OCI-LY1 (cell line): Measurements from ENCODE around the gene PCK1.

Experiments
- H2AFZ ChIP-seq: fragments of 200-600 bp; sonication (generic), shearing (Covaris generic); 2 replicates; pipeline ENCODE4 v1.6.0; 2014; ENCODE audit warnings: antibody characterized with exemption, mild to moderate bottlenecking, low read length
- H3F3A ChIP-seq: fragments of 200-600 bp; sonication (generic), shearing (Covaris generic); 2 replicates; pipeline ENCODE4 v1.6.0; 2014; ENCODE audit warnings: mild to moderate bottlenecking, antibody characterized with exemption, low read length, moderate library complexity; ENCODE audit not compliant: insufficient read depth
- H3K27ac ChIP-seq: fragments of 200-600 bp; sonication (generic); 2 replicates; pipeline ENCODE4 v1.5.1; 2014; ENCODE audit warnings: low read length, mixed run types, mild to moderate bottlenecking, low read depth; ENCODE audit not compliant: poor library complexity, severe bottlenecking
- H3K27me3 ChIP-seq: fragments of 200-600 bp; sonication (generic); 2 replicates; pipeline ENCODE4 v1.6.0; 2014; ENCODE audit warnings: antibody characterized with exemption, mild to moderate bottlenecking, low read length, moderate library complexity; ENCODE audit not compliant: insufficient read depth
- H3K36me3 ChIP-seq: fragments of 200-600 bp; sonication (generic); 2 replicates; pipeline ENCODE4 v1.6.1; 2014; ENCODE audit warnings: mild to moderate bottlenecking, antibody characterized with exemption, low read length, moderate library complexity, mixed read lengths; ENCODE audit not compliant: insufficient read depth
- H3K4me1 ChIP-seq: fragments of 200-600 bp; sonication (generic); 2 replicates; pipeline ENCODE4 v1.5.1; 2014; ENCODE audit warnings: mild to moderate bottlenecking, low read length, moderate library complexity; ENCODE audit not compliant: insufficient read depth, severe bottlenecking
- H3K4me2 ChIP-seq: fragments of 200-600 bp; sonication (generic), shearing (Covaris generic); 2 replicates; pipeline ENCODE4 v1.6.1; 2014; ENCODE audit warnings: low read length
- H3K4me3 ChIP-seq: fragments of 200-600 bp; sonication (generic); 2 replicates; pipeline ENCODE4 v1.5.1; 2014; ENCODE audit warnings: low read length, low read depth, mild to moderate bottlenecking, mixed read lengths; ENCODE audit not compliant: poor library complexity, severe bottlenecking
- H3K79me2 ChIP-seq: fragments of 200-600 bp; shearing (Covaris generic); 2 replicates; pipeline ENCODE4 v1.6.1; 2016; ENCODE audit warnings: mixed run types, low read length, mixed read lengths; ENCODE audit not compliant: insufficient read depth
- H3K9ac ChIP-seq: fragments of 200-600 bp; sonication (generic), shearing (Covaris generic); 2 replicates; pipeline ENCODE4 v1.6.1; 2014; ENCODE audit warnings: mild to moderate bottlenecking, low read length, mixed read lengths
- H3K9me2 ChIP-seq: fragments of 200-600 bp; sonication (generic), shearing (Covaris generic); 2 replicates; pipeline ENCODE4 v1.6.1; 2014; ENCODE audit warnings: low read depth, mild to moderate bottlenecking, low read length, mixed read lengths
- H3K9me3 ChIP-seq: fragments of 200-600 bp; shearing (Covaris generic); 2 replicates; pipeline ENCODE4 v1.6.1; 2014; ENCODE audit warnings: low read length, mixed read lengths
- H4K20me1 ChIP-seq: fragments of 200-600 bp; sonication (generic), shearing (Covaris generic); 2 replicates; pipeline ENCODE4 v1.6.0; 2016; ENCODE audit warnings: mild to moderate bottlenecking, low read length; ENCODE audit not compliant: insufficient read depth
- EZH2 ChIP-seq: fragments of 200-600 bp; sonication (generic), shearing (Covaris generic); IDR thresholded peaks from 2 replicates; pipeline ENCODE4 v1.8.0; 2017; ENCODE audit warnings: borderline replicate concordance, mixed run types, mild to moderate bottlenecking, antibody characterized with exemption, low read length, moderate library complexity, mixed read lengths
- TF ChIP-seq, protein P1 (sequence below): fragments of 200-600 bp; sonication (generic), shearing (Covaris generic); IDR thresholded peaks from 2 replicates; pipeline ENCODE4 v1.5.1; 2017; ENCODE audit warnings: mild to moderate bottlenecking, antibody characterized with exemption, low read length, moderate library complexity, mixed read lengths

Gene PCK1

DNA sequence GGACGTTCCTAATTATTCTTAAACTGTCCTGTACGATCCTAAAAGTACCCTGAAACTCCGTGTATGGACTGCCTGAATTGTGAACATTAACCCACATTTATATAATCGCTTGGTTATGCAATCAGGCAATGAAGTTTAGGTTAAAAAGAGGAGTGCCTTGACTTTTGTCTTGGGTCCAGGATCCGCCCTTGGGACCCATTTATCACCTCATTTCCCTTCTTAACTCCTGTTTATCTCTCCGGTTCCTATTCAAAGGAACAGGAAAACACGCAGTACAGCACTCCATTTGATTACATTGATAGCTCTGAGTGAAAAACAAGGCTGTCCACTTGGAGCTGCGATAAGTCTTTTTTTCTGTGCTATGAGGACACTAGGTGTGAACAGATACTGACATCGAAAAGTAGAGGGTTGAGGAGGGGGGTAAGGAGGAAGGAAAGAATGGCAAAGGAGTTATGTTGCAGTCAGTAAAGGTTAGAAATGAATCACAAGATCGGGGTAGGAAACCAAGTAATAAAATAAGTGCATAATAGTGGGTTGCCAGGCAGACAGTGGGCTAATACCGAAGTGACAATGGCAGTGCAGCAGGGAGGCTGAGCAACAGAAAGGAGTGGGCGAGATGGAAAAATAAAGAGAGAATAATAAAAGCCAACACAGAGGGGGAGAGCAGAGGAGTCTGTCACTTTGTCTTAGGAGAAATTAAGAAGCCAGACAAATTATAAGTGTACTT is 15.9 kb upstream of the PCK1 start:
- Histone ChIP-seq H3K4me3 (no peak overlapping the region), H2AFZ (no peak overlapping the region), H3F3A (no peaks in the 10 kb centered on the region), H3K9me2 (no peaks in the 10 kb centered on the region), H3K36me3 (no peaks in the 10 kb centered on the region), H3K27me3 (peaks cover 17% of the 10 kb centered on the region), H3K4me1 (no peaks in the 10 kb centered on the region), H3K9ac (no peak overlapping the region), H3K9me3 (no peaks in the 10 kb centered on the region), H3K79me2 (no peaks in the 10 kb centered on the region), H3K4me2 (no peak overlapping the region), H3K27ac (no peak overlapping the region), H4K20me1 (no peaks in the 10 kb centered on the region)
- TF ChIP-seq, protein P1, sequence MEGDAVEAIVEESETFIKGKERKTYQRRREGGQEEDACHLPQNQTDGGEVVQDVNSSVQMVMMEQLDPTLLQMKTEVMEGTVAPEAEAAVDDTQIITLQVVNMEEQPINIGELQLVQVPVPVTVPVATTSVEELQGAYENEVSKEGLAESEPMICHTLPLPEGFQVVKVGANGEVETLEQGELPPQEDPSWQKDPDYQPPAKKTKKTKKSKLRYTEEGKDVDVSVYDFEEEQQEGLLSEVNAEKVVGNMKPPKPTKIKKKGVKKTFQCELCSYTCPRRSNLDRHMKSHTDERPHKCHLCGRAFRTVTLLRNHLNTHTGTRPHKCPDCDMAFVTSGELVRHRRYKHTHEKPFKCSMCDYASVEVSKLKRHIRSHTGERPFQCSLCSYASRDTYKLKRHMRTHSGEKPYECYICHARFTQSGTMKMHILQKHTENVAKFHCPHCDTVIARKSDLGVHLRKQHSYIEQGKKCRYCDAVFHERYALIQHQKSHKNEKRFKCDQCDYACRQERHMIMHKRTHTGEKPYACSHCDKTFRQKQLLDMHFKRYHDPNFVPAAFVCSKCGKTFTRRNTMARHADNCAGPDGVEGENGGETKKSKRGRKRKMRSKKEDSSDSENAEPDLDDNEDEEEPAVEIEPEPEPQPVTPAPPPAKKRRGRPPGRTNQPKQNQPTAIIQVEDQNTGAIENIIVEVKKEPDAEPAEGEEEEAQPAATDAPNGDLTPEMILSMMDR, result no peak
- no peak for TF ChIP-seq EZH2

DNA sequence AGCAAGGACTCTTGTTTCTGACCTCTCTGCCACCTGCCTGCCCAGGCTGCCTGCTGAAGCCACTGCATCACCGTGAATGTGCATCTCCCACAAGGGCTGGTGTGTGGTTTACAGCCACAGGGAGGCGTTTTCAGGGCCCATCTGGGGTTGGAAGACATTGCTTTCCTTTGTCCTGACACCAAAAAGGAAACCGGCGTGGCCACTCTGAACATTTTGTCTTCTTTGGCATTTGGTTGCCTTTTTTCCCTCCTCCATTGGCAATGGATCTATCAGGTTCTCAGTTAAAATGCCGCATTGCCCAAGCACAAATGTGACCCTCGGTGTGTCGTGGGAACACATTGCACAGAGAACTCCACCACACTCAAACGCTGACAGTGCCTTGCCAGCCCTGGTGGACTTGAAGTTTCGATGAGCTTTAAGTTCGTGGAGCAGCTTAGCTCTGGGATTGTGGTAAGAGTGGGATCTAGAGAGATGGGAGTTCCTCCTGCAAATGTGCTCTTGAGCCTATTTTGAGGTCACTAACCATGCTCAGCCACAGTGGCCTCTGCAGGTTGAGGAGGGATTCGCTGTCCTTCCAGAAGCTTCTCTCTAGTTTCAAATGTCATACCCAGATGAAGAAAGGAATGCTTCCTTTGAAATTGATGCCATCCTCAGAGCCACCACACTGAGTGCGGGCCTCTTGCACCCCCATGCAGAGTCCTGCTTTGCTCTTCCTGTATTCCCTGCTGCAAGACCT is 14.8 kb upstream of the PCK1 start:
- Histone ChIP-seq H3K4me1 (no peaks in the 10 kb centered on the region), H3K79me2 (no peaks in the 10 kb centered on the region), H3K36me3 (no peaks in the 10 kb centered on the region), H4K20me1 (no peaks in the 10 kb centered on the region), H3F3A (no peaks in the 10 kb centered on the region), H3K9me3 (no peaks in the 10 kb centered on the region), H3K9ac (no peak overlapping the region), H2AFZ (no peak overlapping the region), H3K27me3 (peaks cover 20% of the 10 kb centered on the region), H3K4me2 (no peak overlapping the region), H3K27ac (no peak overlapping the region), H3K4me3 (no peak overlapping the region), H3K9me2 (no peaks in the 10 kb centered on the region)
- no peak for TF ChIP-seq EZH2
- TF ChIP-seq, protein P1, result no peak

DNA sequence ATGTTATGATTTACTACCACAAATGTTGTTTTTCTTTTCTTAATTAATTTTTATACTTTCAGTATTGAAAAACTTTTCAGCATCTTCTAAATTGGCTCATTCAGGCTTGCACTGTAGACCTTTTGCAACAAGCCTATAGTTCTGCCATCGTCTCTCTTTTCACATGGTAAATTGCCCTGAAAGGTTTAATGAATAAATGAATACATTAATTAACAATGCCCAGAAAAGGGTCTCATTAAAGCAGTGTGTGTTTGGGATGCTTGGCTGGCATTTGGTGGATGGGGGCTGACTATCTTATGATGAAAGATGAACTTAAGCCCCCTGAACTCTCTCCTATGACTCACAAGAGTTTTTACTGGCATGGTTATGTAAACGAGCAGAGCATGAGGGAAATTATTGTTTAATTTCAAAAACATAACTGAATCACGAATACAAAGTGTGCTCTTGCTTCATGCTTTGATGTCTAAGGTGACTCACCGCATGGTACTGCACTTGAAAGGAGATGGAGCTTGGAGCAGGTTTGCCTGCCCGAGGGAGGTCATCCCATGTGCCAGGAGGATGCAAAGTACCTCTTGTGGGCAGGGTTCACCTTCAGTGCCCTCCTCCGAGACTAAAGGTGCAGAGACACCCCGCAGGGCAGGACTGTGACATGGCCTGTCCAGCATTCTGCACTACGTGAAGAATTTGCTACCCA is 13.8 kb upstream of the PCK1 start:
- Histone ChIP-seq H4K20me1 (no peaks in the 10 kb centered on the region), H3K9ac (no peak overlapping the region), H2AFZ (no peak overlapping the region), H3F3A (no peaks in the 10 kb centered on the region), H3K4me3 (no peak overlapping the region), H3K9me3 (no peaks in the 10 kb centered on the region), H3K4me2 (no peak overlapping the region), H3K36me3 (no peaks in the 10 kb centered on the region), H3K27me3 (peaks cover 15% of the 10 kb centered on the region), H3K79me2 (no peaks in the 10 kb centered on the region), H3K4me1 (no peaks in the 10 kb centered on the region), H3K9me2 (no peaks in the 10 kb centered on the region), H3K27ac (no peak overlapping the region)
- TF ChIP-seq EZH2, result no peak
- TF ChIP-seq, protein P1, result no peak
